Measurements from ENCODE around the gene IMMP2L.

Gene IMMP2L

GRCh38 chr7:110839866-110840265 lies 722.4 kb downstream of the IMMP2L start:
- no peak for DNase-seq

GRCh38 chr7:110835849-110836248 lies 726.4 kb downstream of the IMMP2L start:
- no peak for DNase-seq

- DNase-seq: no peak
Measured at GRCh38 chr7:110835218-110835617, 727.1 kb downstream of the IMMP2L start.

GRCh38 chr7:110831419-110831818 lies 730.9 kb downstream of the IMMP2L start:
- DNase-seq: no peak

GRCh38 chr7:110830778-110831177 lies 731.5 kb downstream of the IMMP2L start:
- no peak for DNase-seq

- DNase-seq: no peak
Measured at GRCh38 chr7:110827936-110828335, 734.4 kb downstream of the IMMP2L start.

GRCh38 chr7:110827287-110827855 lies 734.9 kb downstream of the IMMP2L start:
- DNase-seq: no peak

GRCh38 chr7:110813986-110814385 lies 748.3 kb downstream of the IMMP2L start:
- DNase-seq: no peak

GRCh38 chr7:110809832-110810231 lies 752.5 kb downstream of the IMMP2L start:
- no peak for DNase-seq

- DNase-seq: no peak
Measured at GRCh38 chr7:110808361-110808760, 753.9 kb downstream of the IMMP2L start.

GRCh38 chr7:110804501-110804900 lies 757.8 kb downstream of the IMMP2L start:
- DNase-seq: no peak

- no peak for DNase-seq
Measured at GRCh38 chr7:110803602-110804143, 758.6 kb downstream of the IMMP2L start.

GRCh38 chr7:110801502-110801901 lies 760.8 kb downstream of the IMMP2L start:
- DNase-seq: no peak

- no peak for DNase-seq
Measured at GRCh38 chr7:110800984-110801383, 761.3 kb downstream of the IMMP2L start.

- no peak for DNase-seq
Measured at GRCh38 chr7:110797656-110798055, 764.6 kb downstream of the IMMP2L start.

GRCh38 chr7:110790992-110791391 lies 771.3 kb downstream of the IMMP2L start:
- DNase-seq: no peak

- DNase-seq: no peak
Measured at GRCh38 chr7:110786328-110786965, 775.8 kb downstream of the IMMP2L start.

GRCh38 chr7:110784749-110785148 lies 777.5 kb downstream of the IMMP2L start:
- DNase-seq: no peak

- DNase-seq: no peak
Measured at GRCh38 chr7:110780712-110781111, 781.6 kb downstream of the IMMP2L start.

- DNase-seq: no peak
Measured at GRCh38 chr7:110779339-110779738, 783.0 kb downstream of the IMMP2L start.

GRCh38 chr7:110775046-110775445 lies 787.2 kb downstream of the IMMP2L start:
- DNase-seq: no peak

- no peak for DNase-seq
Measured at GRCh38 chr7:110774071-110774470, 788.2 kb downstream of the IMMP2L start.

GRCh38 chr7:110772615-110773014 lies 789.7 kb downstream of the IMMP2L start:
- no peak for DNase-seq

GRCh38 chr7:110771717-110772116 lies 790.6 kb downstream of the IMMP2L start:
- DNase-seq: no peak

Measured in kidney glomerular epithelial cell (primary cell).